ENCODE data around the gene APH1B.

- no peak for TF ChIP-seq EZH2 (IDR thresholded peaks at IDR 0.05; ENCODE audit: borderline replicate concordance, low read depth, low read length, poor library complexity, severe bottlenecking)
- TF ChIP-seq, protein P1, sequence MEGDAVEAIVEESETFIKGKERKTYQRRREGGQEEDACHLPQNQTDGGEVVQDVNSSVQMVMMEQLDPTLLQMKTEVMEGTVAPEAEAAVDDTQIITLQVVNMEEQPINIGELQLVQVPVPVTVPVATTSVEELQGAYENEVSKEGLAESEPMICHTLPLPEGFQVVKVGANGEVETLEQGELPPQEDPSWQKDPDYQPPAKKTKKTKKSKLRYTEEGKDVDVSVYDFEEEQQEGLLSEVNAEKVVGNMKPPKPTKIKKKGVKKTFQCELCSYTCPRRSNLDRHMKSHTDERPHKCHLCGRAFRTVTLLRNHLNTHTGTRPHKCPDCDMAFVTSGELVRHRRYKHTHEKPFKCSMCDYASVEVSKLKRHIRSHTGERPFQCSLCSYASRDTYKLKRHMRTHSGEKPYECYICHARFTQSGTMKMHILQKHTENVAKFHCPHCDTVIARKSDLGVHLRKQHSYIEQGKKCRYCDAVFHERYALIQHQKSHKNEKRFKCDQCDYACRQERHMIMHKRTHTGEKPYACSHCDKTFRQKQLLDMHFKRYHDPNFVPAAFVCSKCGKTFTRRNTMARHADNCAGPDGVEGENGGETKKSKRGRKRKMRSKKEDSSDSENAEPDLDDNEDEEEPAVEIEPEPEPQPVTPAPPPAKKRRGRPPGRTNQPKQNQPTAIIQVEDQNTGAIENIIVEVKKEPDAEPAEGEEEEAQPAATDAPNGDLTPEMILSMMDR (conservative IDR thresholded peaks at IDR 0.05; ENCODE audit: low read depth, low read length): no peak
Measured at GRCh38 chr15:63294359-63294758, 17.0 kb downstream of the APH1B start.
